Smooth muscle cell (in vitro differentiated cells): ENCODE measurements around the gene SEC61A1. TPM values are rescaled to one million over a fixed set of nuclear protein-coding genes. Genes with fewer than 3 reads are reported as not detected.
A peak's percentile ranks its signal among the peaks of the same experiment; 100 is the strongest.

Experiments
- DNase-seq: peaks from one replicate; lab custom pipeline; 2025; ENCODE audit not compliant: unreplicated experiment; lab: John Stamatoyannopoulos, UW
- H2AFZ ChIP-seq: fragments of 200-600 bp; sonication (generic); 2 replicates; pipeline ENCODE4 v1.6.0; 2016; ENCODE audit warnings: antibody characterized with exemption, low read depth, mild to moderate bottlenecking
- H3F3A ChIP-seq: fragments of 200-600 bp; sonication (generic); 2 replicates; pipeline ENCODE4 v1.6.0; 2017; ENCODE audit warnings: antibody characterized with exemption, low read depth
- H3K27ac ChIP-seq: fragments of 200-600 bp; sonication (generic); 2 replicates; pipeline ENCODE4 v1.5.1; 2016; ENCODE audit warnings: low read depth, mild to moderate bottlenecking
- H3K27me3 ChIP-seq: fragments of 200-600 bp; sonication (generic); 2 replicates; pipeline ENCODE4 v1.6.1; 2016; ENCODE audit warnings: low read depth, mild to moderate bottlenecking
- H3K36me3 ChIP-seq: fragments of 200-600 bp; sonication (generic); 2 replicates; pipeline ENCODE4 v1.5.1; 2016; ENCODE audit warnings: low read depth
- H3K4me1 ChIP-seq: fragments of 200-600 bp; sonication (generic); 2 replicates; pipeline ENCODE4 v1.5.1; 2016; ENCODE audit warnings: low read depth
- H3K4me2 ChIP-seq: fragments of 200-600 bp; sonication (generic); 2 replicates; pipeline ENCODE4 v1.6.0; 2016; ENCODE audit warnings: mild to moderate bottlenecking
- H3K4me3 ChIP-seq: fragments of 200-600 bp; sonication (generic); 2 replicates; pipeline ENCODE4 v1.5.1; 2016; ENCODE audit warnings: mild to moderate bottlenecking
- H3K79me2 ChIP-seq: fragments of 200-600 bp; sonication (generic); 2 replicates; pipeline ENCODE4 v1.6.0; 2016; ENCODE audit warnings: low read depth, mild to moderate bottlenecking
- H3K9ac ChIP-seq: fragments of 200-600 bp; sonication (generic); 2 replicates; pipeline ENCODE4 v1.6.0; 2016; ENCODE audit warnings: low read depth
- H3K9me3 ChIP-seq: fragments of 200-600 bp; sonication (generic); replicated peaks from 2 replicates; pipeline ENCODE4 v1.5.1; 2016; ENCODE audit warnings: low read depth
- H4K20me1 ChIP-seq: fragments of 200-600 bp; sonication (generic); 2 replicates; pipeline ENCODE4 v1.6.0; 2016; ENCODE audit warnings: low read depth
- WGBS: methylation state at CpG from one replicate; pipeline ENCODE4 v1.1.7; 2016; ENCODE audit warnings: low lambda C conversion rate; 5-methylcytosine and 5-hydroxymethylcytosine counted together
- polyA plus RNA-seq: library from polyadenylated mRNA; unstranded; fragments of >200 nt; fragmentation: Nextera tagmentation; extraction: Ambion mirVana; gene quantifications from 2 replicates; pipeline ENCODE4 v1.2.1, GENCODE V29; 2016
- total RNA-seq: library from RNA; depleted of rRNA; stranded (reverse); fragments of >200 nt; gene quantifications from 2 replicates; pipeline ENCODE4 v1.2.3, GENCODE V29; 2014
- TF ChIP-seq, protein P1 (sequence below): fragments of 200-600 bp; sonication (generic); IDR thresholded peaks from 2 replicates; pipeline ENCODE4 v1.5.1; 2017; ENCODE audit warnings: borderline replicate concordance, mild to moderate bottlenecking, antibody characterized with exemption; ENCODE audit not compliant: insufficient read depth, poor library complexity, severe bottlenecking

SEC61A1 gene
- total and polyA plus RNA-seq, 2 experiments from 2014 or later = 324 to 392 TPM

DNA sequence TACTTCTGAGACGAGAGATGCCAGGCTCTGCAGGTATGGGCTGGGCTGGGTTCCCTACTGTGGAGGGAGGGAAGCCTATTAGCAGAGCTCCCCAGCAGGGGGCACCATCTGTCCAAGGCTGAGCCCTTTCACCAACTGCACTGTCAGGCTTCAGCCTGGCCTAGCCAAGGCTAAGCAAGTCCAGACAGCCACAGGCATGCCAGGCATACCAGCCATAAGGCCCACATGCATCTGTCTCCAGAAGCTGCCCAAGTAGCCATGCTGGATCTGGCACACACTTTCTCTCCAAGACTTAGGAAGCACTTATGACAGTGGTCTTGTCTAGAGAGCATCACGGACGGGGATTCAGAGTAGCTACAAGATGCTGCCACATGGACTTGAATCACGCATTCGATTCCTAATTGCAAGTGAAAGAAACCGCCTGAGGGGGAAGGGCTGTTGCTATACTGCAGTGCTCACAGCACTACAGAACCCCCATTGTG, 43.0 kb downstream of the SEC61A1 start:
- H3K36me3 ChIP-seq = no peaks in the 10 kb centered on the region
- no peak overlapping the region for H3K9ac ChIP-seq
- no peaks in the 10 kb centered on the region for H3K4me1 ChIP-seq
- DNase-seq = peak; percentile 42
- H3K79me2 ChIP-seq = peaks cover 6% of the 10 kb centered on the region
- TF ChIP-seq, protein P1, sequence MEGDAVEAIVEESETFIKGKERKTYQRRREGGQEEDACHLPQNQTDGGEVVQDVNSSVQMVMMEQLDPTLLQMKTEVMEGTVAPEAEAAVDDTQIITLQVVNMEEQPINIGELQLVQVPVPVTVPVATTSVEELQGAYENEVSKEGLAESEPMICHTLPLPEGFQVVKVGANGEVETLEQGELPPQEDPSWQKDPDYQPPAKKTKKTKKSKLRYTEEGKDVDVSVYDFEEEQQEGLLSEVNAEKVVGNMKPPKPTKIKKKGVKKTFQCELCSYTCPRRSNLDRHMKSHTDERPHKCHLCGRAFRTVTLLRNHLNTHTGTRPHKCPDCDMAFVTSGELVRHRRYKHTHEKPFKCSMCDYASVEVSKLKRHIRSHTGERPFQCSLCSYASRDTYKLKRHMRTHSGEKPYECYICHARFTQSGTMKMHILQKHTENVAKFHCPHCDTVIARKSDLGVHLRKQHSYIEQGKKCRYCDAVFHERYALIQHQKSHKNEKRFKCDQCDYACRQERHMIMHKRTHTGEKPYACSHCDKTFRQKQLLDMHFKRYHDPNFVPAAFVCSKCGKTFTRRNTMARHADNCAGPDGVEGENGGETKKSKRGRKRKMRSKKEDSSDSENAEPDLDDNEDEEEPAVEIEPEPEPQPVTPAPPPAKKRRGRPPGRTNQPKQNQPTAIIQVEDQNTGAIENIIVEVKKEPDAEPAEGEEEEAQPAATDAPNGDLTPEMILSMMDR = peak; percentile 81
- H3K4me3 ChIP-seq = no peak overlapping the region
- H4K20me1 ChIP-seq = no peaks in the 10 kb centered on the region
- 56% methylated on average over 6 of the region's 6 CpGs for WGBS
- H3K27ac ChIP-seq = peak overlapping the region; percentile 13
- H3K27me3 ChIP-seq = no peaks in the 10 kb centered on the region
- no peak overlapping the region for H2AFZ ChIP-seq
- H3K4me2 ChIP-seq = no peak overlapping the region
- no peaks in the 10 kb centered on the region for H3F3A ChIP-seq
- H3K9me3 ChIP-seq = no peaks in the 10 kb centered on the region

DNA sequence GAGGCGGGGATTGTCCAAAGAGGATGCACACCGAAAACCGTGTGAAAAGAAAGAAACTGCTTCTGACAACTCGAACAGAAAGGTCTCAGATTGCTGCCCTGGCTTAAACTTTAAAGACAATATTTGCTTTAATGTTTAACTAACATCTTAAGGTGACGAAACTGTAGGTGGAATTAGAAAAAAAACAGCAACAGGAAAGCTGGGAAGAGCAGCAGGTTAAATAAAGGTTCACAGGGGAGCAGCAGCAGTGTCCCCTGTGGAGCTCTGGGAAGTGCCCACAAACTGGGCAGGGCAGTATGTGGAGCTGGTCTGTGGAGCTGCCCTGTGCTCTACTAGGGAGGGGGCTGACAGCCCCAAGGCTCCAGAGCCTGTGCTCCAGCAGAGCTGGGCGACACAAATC, 46.0 kb downstream of the SEC61A1 start:
- Histone ChIP-seq H3K36me3 (no peaks in the 10 kb centered on the region), H4K20me1 (no peaks in the 10 kb centered on the region), H3K9ac (no peak overlapping the region), H3K4me3 (no peak overlapping the region), H3F3A (no peaks in the 10 kb centered on the region), H3K27ac (no peak overlapping the region), H3K4me2 (no peak overlapping the region), H2AFZ (no peak overlapping the region), H3K4me1 (no peaks in the 10 kb centered on the region), H3K79me2 (no peaks in the 10 kb centered on the region), H3K9me3 (no peaks in the 10 kb centered on the region), H3K27me3 (no peaks in the 10 kb centered on the region)
- 97% methylated on average over 6 of the region's 6 CpGs for WGBS
- no peak for DNase-seq
- TF ChIP-seq, protein P1 = no peak

DNA sequence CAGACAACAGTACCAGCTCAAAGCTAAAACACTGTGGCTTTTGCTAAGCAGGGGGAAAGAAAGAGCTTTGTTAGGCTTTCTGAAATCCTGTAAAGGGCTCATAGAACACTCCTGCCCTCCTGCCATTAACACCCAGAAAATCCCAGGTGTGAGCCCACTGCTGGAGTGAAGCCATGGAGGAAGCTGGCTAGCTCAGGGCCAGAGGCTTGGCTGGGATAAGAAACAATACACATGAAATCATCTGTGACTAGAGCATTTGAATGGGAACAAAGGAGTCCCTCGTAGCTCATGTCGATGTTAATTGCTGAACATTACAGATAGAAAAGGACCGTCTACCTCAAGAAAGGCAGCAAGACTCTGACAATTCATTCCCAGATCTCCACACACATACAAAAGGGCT, 47.9 kb downstream of the SEC61A1 start:
- no peak overlapping the region for H3K9ac ChIP-seq
- TF ChIP-seq, protein P1 = no peak
- no peaks in the 10 kb centered on the region for H4K20me1 ChIP-seq
- H3K4me2 ChIP-seq = no peak overlapping the region
- H3K27me3 ChIP-seq = no peaks in the 10 kb centered on the region
- no peaks in the 10 kb centered on the region for H3F3A ChIP-seq
- H3K27ac ChIP-seq = no peak overlapping the region
- H3K4me3 ChIP-seq = no peak overlapping the region
- DNase-seq = no peak
- H2AFZ ChIP-seq = no peak overlapping the region
- no peaks in the 10 kb centered on the region for H3K4me1 ChIP-seq
- WGBS = 87% methylated on average over 3 of the region's 3 CpGs
- no peaks in the 10 kb centered on the region for H3K79me2 ChIP-seq
- H3K9me3 ChIP-seq = no peaks in the 10 kb centered on the region
- H3K36me3 ChIP-seq = no peaks in the 10 kb centered on the region

DNA sequence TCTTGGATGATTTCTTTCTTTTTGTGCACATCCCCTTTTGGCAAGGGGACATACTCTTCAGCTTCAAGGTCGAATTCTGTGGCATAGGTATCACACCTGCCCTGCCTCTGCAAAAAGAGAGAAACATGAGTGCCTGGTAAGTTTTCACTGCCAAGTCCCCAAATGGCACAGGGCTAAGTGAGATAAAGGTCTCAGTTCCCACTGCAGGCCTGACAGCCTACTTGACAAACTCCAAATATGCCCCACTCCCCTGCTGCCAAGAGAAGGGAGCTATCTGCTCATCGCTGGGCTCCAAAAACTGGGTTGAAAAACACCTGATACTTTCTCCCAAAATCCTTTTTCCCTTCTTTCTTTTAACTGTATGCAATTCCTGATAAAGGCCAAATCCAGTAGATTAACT, 48.4 kb downstream of the SEC61A1 start:
- Histone ChIP-seq H3F3A (no peaks in the 10 kb centered on the region), H3K9ac (no peak overlapping the region), H3K4me1 (no peaks in the 10 kb centered on the region), H2AFZ (no peak overlapping the region), H3K36me3 (no peaks in the 10 kb centered on the region), H3K79me2 (no peaks in the 10 kb centered on the region), H4K20me1 (no peaks in the 10 kb centered on the region), H3K4me2 (no peak overlapping the region), H3K27me3 (no peaks in the 10 kb centered on the region), H3K4me3 (no peak overlapping the region), H3K27ac (no peak overlapping the region), H3K9me3 (no peaks in the 10 kb centered on the region)
- 96% methylated on average over 2 of the region's 2 CpGs for WGBS
- DNase-seq = no peak
- TF ChIP-seq, protein P1 = no peak
